Activated naive CD4-positive, alpha-beta T cell treated with anti-CD3 and anti-CD28 coated beads, Interleukin-2, amount 10 ng/mL, durations not matched to agents 7 days and 5 days (primary cell): ENCODE measurements around the gene NPAS3.

ENCODE experiments used
- CTCF ChIA-PET: fragments of 350-600 bp; sonication (Branson Sonifier 250); formaldehyde crosslinking; loops from one replicate; lab custom pipeline; 2021; ENCODE audit warnings: antibody characterized with exemption; lab: Charles Lee
- DNase-seq: peaks from one replicate; pipeline ENCODE4 v3.0.0-alpha.2; 2020
- H3K27ac Mint-ChIP-seq: one replicate; pipeline ENCODE4 v1.8.0; 2021; ENCODE audit warnings: mild to moderate bottlenecking, moderate library complexity, mixed read lengths
- H3K27me3 Mint-ChIP-seq: one replicate; pipeline ENCODE4 v1.8.0; 2021; ENCODE audit warnings: mild to moderate bottlenecking, mixed read lengths
- H3K36me3 Mint-ChIP-seq: one replicate; pipeline ENCODE4 v1.8.0; 2021; ENCODE audit warnings: mixed read lengths
- H3K4me1 Mint-ChIP-seq: one replicate; pipeline ENCODE4 v1.8.0; 2021; ENCODE audit warnings: mixed read lengths
- H3K4me3 Mint-ChIP-seq: one replicate; pipeline ENCODE4 v1.8.0; 2021; ENCODE audit warnings: mild to moderate bottlenecking, moderate library complexity, mixed read lengths
- H3K9me3 Mint-ChIP-seq: one replicate; pipeline ENCODE4 v1.8.0; 2021; ENCODE audit warnings: mixed read lengths

The NPAS3 gene

DNA sequence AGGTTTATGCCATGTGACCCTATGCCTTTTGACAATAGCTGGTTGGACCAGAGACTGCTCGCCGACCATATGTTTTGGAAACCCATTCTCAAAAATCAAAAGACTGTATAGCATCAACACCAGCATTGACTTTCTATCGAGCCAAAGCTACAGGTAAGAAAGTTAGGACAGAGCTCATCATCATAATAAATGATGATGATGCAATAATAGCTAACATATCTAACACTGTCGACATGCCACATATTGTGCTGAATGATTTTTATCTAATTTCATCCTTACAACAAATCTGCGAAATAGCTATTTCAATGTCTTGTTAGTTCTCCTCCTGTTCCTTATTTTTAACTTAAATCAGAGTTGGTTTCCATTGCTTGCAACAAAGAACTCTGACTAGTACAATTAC lies 909.3 kb downstream of the NPAS3 start:
- H3K4me3 Mint-ChIP-seq = no peak overlapping the region
- H3K36me3 Mint-ChIP-seq = no peaks in the 10 kb centered on the region
- no peaks in the 10 kb centered on the region for H3K9me3 Mint-ChIP-seq
- CTCF ChIA-PET = interaction anchor here (0.7 to 6.2 kb wide), 9 partner anchors 10 to 382 kb away, joined by 3 to 76 read pairs (median 6); no protein-coding TSS in a partner anchor
- H3K27me3 Mint-ChIP-seq = peaks cover 34% of the 10 kb centered on the region
- H3K27ac Mint-ChIP-seq = no peak overlapping the region
- peaks cover 2% of the 10 kb centered on the region for H3K4me1 Mint-ChIP-seq
- no peak for DNase-seq

DNA sequence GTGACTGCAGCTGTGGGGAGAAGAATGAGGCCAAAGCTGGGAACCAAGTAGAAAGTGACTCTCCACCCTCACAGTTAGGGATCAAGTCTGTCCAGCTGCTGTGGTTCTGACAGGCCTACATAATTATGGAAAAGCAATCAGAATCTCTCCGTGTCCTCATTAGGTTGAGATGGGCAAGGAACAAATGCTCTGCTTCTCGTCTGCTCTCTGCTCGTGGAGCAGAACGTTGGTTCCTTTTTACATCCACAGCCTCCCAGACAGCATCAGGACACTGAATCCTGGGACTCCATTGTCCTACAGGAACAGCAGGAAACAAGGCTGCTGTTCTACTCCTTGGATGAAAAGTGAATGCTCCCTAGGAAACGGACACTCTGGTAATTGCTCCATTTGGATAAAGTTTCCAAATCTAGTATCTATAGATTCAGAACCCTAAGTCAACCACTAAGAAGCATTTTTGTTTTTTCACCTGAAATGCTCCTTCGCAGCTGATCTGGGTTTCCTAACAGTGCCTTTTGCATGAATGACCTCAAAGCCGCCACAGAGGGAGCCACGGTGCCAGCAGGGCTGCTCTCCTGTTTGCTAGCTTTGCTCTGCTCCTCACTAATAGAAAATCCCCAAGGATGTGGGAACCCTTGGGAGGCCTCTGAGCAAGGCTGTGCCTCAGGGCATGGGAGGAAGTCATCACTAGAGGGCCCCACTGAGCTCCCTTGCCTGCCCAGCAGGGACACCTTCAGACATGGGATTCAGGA lies 910.2 kb downstream of the NPAS3 start:
- no peak overlapping the region for H3K27ac Mint-ChIP-seq
- CTCF ChIA-PET = interaction anchor here (1.0 to 6.2 kb wide), 11 partner anchors 10 to 450 kb away, joined by 3 to 76 read pairs (median 4); no protein-coding TSS in a partner anchor
- peaks cover 2% of the 10 kb centered on the region for H3K4me1 Mint-ChIP-seq
- no peaks in the 10 kb centered on the region for H3K9me3 Mint-ChIP-seq
- no peaks in the 10 kb centered on the region for H3K36me3 Mint-ChIP-seq
- H3K4me3 Mint-ChIP-seq = no peak overlapping the region
- peaks cover 33% of the 10 kb centered on the region for H3K27me3 Mint-ChIP-seq
- DNase-seq = peak; percentile 27

- H3K4me1 Mint-ChIP-seq = peaks cover 2% of the 10 kb centered on the region
- H3K4me3 Mint-ChIP-seq = no peak overlapping the region
- DNase-seq = no peak
- H3K9me3 Mint-ChIP-seq = no peaks in the 10 kb centered on the region
- H3K36me3 Mint-ChIP-seq = no peaks in the 10 kb centered on the region
- H3K27ac Mint-ChIP-seq = no peak overlapping the region
- H3K27me3 Mint-ChIP-seq = peaks cover 28% of the 10 kb centered on the region
- CTCF ChIA-PET = interaction anchor here (1.0 to 6.2 kb wide), 8 partner anchors 10 to 450 kb away, joined by 3 to 76 read pairs (median 5); no protein-coding TSS in a partner anchor
These were observed 910.7 kb downstream of the NPAS3 start for GRCh38 chr14:33849455-33849801.

DNA sequence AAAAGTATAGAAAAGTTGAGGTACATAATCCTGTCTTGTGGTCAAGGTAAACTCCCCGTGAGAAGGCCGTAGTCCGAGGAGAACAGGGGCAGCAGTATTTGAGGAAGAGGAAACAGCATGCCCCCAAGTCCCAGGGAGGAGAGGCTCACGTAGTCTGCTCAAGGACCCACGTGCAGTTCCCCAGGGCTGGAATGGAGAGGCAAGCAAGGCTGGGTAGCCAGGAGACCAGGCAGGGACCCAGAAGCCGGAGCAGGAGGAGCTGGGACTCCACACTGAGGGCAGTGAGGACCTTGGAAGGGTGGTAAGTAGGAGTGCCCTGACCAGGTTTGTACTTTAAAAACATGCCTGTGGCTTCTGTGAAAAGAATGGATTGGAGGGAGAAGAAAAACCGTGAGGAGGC lies 912.1 kb downstream of the NPAS3 start:
- Mint-ChIP-seq H3K27ac (no peak overlapping the region), H3K4me1 (peaks cover 2% of the 10 kb centered on the region), H3K27me3 (peaks cover 23% of the 10 kb centered on the region), H3K36me3 (no peaks in the 10 kb centered on the region), H3K4me3 (no peak overlapping the region), H3K9me3 (no peaks in the 10 kb centered on the region)
- DNase-seq = no peak
- CTCF ChIA-PET = interaction anchor here (0.7 to 6.2 kb wide), 2 partner anchors 11 to 245 kb away, joined by 3 to 76 read pairs; no protein-coding TSS in a partner anchor

DNA sequence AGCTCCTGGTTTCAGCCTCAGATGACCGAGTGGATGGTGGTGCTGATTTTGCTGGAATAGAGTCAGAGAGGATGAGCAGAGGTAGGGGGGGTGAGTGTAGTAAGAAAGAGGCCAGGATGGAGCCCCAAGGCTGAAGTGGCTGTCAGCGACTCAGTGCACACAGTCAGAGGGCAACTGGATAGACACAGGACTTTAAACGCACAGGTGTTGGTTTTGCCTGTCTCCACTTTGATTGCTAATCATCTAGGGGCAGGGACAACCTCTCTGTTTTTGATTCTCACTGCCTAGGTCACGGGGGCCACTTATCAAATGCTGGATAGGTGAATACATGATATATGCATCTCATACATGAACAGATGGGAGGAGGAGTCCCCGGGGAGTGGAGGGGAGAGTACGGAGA lies 912.7 kb downstream of the NPAS3 start:
- no peaks in the 10 kb centered on the region for H3K9me3 Mint-ChIP-seq
- H3K27ac Mint-ChIP-seq = no peak overlapping the region
- no peak for DNase-seq
- CTCF ChIA-PET = interaction anchor here (6.2 kb wide), 1 partner anchor 245 kb away, joined by 76 read pairs; no protein-coding TSS in a partner anchor
- H3K27me3 Mint-ChIP-seq = peaks cover 23% of the 10 kb centered on the region
- no peaks in the 10 kb centered on the region for H3K36me3 Mint-ChIP-seq
- H3K4me1 Mint-ChIP-seq = peaks cover 2% of the 10 kb centered on the region
- no peak overlapping the region for H3K4me3 Mint-ChIP-seq

- no peak overlapping the region for H3K4me3 Mint-ChIP-seq
- H3K36me3 Mint-ChIP-seq = no peaks in the 10 kb centered on the region
- CTCF ChIA-PET = no interaction called here
- no peak overlapping the region for H3K27ac Mint-ChIP-seq
- peaks cover 23% of the 10 kb centered on the region for H3K27me3 Mint-ChIP-seq
- DNase-seq = no peak
- H3K9me3 Mint-ChIP-seq = no peaks in the 10 kb centered on the region
- peaks cover 2% of the 10 kb centered on the region for H3K4me1 Mint-ChIP-seq
These were observed 913.3 kb downstream of the NPAS3 start for GRCh38 chr14:33851931-33852330.
